OCI-LY7 (cell line): Measurements from ENCODE around the gene IGF2BP2. TPM values are rescaled to one million over a fixed set of nuclear protein-coding genes. Genes with fewer than 3 reads are reported as not detected.

Source experiments
- BruUV-seq: library from RNA; stranded (reverse); fragments of 400-500 nt; replicated peaks from 2 replicates; lab custom pipeline; 2021; lab: Mats Ljungman, UMichigan
- CTCF ChIA-PET: fragments of 300-600 bp; sonication (Branson Sonifier 250); formaldehyde crosslinking; loops from one replicate; lab custom pipeline; 2022; ENCODE audit warnings: antibody characterized with exemption; ENCODE audit not compliant: unreplicated experiment; lab: Charles Lee
- POLR2A ChIA-PET: fragments of 300-600 bp; sonication (Branson Sonifier 250); formaldehyde crosslinking; loops from one replicate; lab custom pipeline; 2022; ENCODE audit warnings: antibody characterized with exemption; lab: Charles Lee
- DNase-seq: peaks from one replicate; pipeline ENCODE4 v3.0.0-alpha.2; 2015; ENCODE audit warnings: low spot score
- H2AFZ ChIP-seq: fragments of 200-600 bp; sonication (generic), shearing (Covaris generic); 2 replicates; pipeline ENCODE4 v1.6.1; 2014; ENCODE audit warnings: mild to moderate bottlenecking, antibody characterized with exemption, low read length, moderate library complexity
- H3K27ac ChIP-seq: fragments of 200-600 bp; sonication (generic); 2 replicates; pipeline ENCODE4 v1.5.1; 2014; ENCODE audit warnings: mixed run types, low read depth, mild to moderate bottlenecking, moderate library complexity, low read length, inconsistent platforms; ENCODE audit not compliant: poor library complexity, severe bottlenecking
- H3K36me3 ChIP-seq: fragments of 200-600 bp; sonication (generic); 2 replicates; pipeline ENCODE4 v1.6.1; 2014; ENCODE audit warnings: mild to moderate bottlenecking, antibody characterized with exemption, low read length, moderate library complexity, mixed read lengths; ENCODE audit not compliant: insufficient read depth
- H3K4me1 ChIP-seq: fragments of 200-600 bp; sonication (generic); 2 replicates; pipeline ENCODE4 v1.5.1; 2014; ENCODE audit warnings: mild to moderate bottlenecking, low read length; ENCODE audit not compliant: insufficient read depth, poor library complexity, severe bottlenecking
- H3K4me2 ChIP-seq: fragments of 200-600 bp; sonication (generic); 2 replicates; pipeline ENCODE4 v1.6.1; 2014; ENCODE audit warnings: mild to moderate bottlenecking, low read length
- H3K4me3 ChIP-seq: fragments of 200-600 bp; sonication (generic); 2 replicates; pipeline ENCODE4 v1.5.1; 2014; ENCODE audit warnings: mild to moderate bottlenecking, low read depth, low read length; ENCODE audit not compliant: poor library complexity, severe bottlenecking
- H3K79me2 ChIP-seq: fragments of 200-600 bp; sonication (generic); 2 replicates; pipeline ENCODE4 v1.6.1; 2016; ENCODE audit warnings: low read depth, mild to moderate bottlenecking, low read length, moderate library complexity, mixed read lengths; ENCODE audit not compliant: insufficient read depth
- H3K9me2 ChIP-seq: fragments of 200-600 bp; sonication (generic); 2 replicates; pipeline ENCODE4 v1.6.1; 2016; ENCODE audit warnings: mild to moderate bottlenecking, low read length, mixed read lengths; ENCODE audit not compliant: insufficient read depth
- H3K9me3 ChIP-seq: fragments of 200-600 bp; sonication (generic); 2 replicates; pipeline ENCODE4 v1.6.1; 2014; ENCODE audit warnings: mild to moderate bottlenecking, mixed run types, low read length, mixed read lengths
- H4K20me1 ChIP-seq: fragments of 200-600 bp; sonication (generic); 2 replicates; pipeline ENCODE4 v1.6.1; 2014; ENCODE audit warnings: mild to moderate bottlenecking, antibody characterized with exemption, low read length, moderate library complexity, mixed read lengths; ENCODE audit not compliant: insufficient read depth
- CTCF ChIP-seq: fragments of 200-600 bp; sonication (generic); conservative IDR thresholded peaks from 2 replicates; pipeline ENCODE4 v1.5.1; 2014; ENCODE audit warnings: mild to moderate bottlenecking, antibody characterized with exemption, low read length, moderate library complexity, mixed read lengths
- EZH2phosphoT487 ChIP-seq: fragments of 200-600 bp; sonication (generic); IDR thresholded peaks from 2 replicates; pipeline ENCODE4 v1.6.1; 2018; ENCODE audit warnings: low read depth, borderline replicate concordance, mild to moderate bottlenecking, mixed run types, antibody characterized with exemption, low read length, moderate library complexity, mixed read lengths
- intact Hi-C: fragments of 100-400 bp; cut with micrococcal nuclease; formaldehyde crosslinking; loops from one replicate; pipeline ENCODE4 v1.10.0; 2022; ENCODE audit not compliant: unreplicated experiment
- total RNA-seq, 2 experiments: library from RNA; depleted of rRNA in 1 of 2; stranded (reverse); fragments of >200 nt in 1 of 2; shearing (Covaris generic) in 1 of 2; gene quantifications; 2 replicates each; pipeline ENCODE4 v1.2.3, GENCODE V29; 2014 to 2022

IGF2BP2 gene
- total RNA-seq, 2 experiments from 2014 or later, result not detected

GRCh38 chr3:185685231-185686035 is 139.4 kb downstream of the IGF2BP2 start:
- Histone ChIP-seq H3K9me3 (no peaks in the 10 kb centered on the region), H3K79me2 (no peaks in the 10 kb centered on the region), H3K4me3 (no peak overlapping the region), H3K27ac (no peak overlapping the region), H3K36me3 (no peaks in the 10 kb centered on the region), H4K20me1 (no peaks in the 10 kb centered on the region), H3K9me2 (no peaks in the 10 kb centered on the region), H3K4me2 (no peak overlapping the region), H3K4me1 (no peaks in the 10 kb centered on the region), H2AFZ (no peak overlapping the region)
- intact Hi-C loops, result no loop called here
- ChIA-PET POLR2A (interaction anchor here (0.7 kb wide), 1 partner anchor 205 kb away, joined by 5 read pairs; no protein-coding TSS in a partner anchor), CTCF (no interaction called here)
- no peak for DNase-seq
- no TSS peak for BruUV-seq
- TF ChIP-seq CTCF (no peak), EZH2phosphoT487 (no peak)

DNA sequence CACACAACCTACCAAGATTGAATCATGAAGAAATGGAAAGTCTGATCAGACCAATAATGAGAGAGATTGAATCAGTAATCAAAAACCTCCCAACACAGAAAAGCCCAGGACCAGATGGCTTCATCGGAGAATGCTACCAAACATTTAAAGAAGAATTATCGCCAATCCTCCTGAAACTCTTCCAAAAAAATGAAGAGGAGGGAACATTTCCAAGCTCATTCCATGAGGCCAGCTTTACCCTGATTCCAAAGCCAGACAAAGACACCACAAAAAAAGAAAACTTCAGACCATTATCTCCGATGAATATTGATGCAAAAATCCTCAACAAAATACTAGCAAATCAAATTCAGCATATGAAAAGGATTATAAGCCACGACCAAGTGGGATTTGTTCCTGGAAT is 144.6 kb downstream of the IGF2BP2 start:
- H3K4me2 ChIP-seq, result no peak overlapping the region
- no peak overlapping the region for H3K4me3 ChIP-seq
- H3K4me1 ChIP-seq, result no peaks in the 10 kb centered on the region
- TF ChIP-seq EZH2phosphoT487 (no peak), CTCF (no peak)
- no peaks in the 10 kb centered on the region for H3K9me3 ChIP-seq
- no TSS peak for BruUV-seq
- CTCF ChIA-PET, result no interaction called here
- H2AFZ ChIP-seq, result no peak overlapping the region
- no peaks in the 10 kb centered on the region for H3K36me3 ChIP-seq
- POLR2A ChIA-PET, result interaction anchor here (0.6 kb wide), 1 partner anchor 92 kb away, joined by 5 read pairs; no protein-coding TSS in a partner anchor
- H4K20me1 ChIP-seq, result no peaks in the 10 kb centered on the region
- no peaks in the 10 kb centered on the region for H3K79me2 ChIP-seq
- H3K9me2 ChIP-seq, result no peaks in the 10 kb centered on the region
- no peak overlapping the region for H3K27ac ChIP-seq
- intact Hi-C loops, result no loop called here
- no peak for DNase-seq

DNA sequence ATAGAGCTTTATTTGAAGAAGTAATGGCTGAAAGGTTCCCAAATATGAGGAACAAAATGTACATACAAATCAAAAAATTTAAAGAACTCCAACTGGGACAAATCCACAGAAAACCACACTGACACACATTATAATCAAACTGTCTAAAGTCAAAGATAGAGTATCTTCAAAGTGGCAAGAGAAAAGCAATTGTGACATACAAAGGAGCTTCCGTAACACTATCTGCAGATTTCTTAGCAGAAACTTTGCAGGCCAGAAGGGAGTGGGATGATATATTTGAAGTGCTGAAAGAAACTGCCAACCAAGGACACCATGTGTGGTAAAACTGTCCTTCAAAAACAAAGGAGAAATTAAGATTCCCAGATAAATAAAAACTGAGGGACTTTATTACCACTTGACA is 146.8 kb downstream of the IGF2BP2 start:
- Histone ChIP-seq H3K9me2 (no peaks in the 10 kb centered on the region), H3K27ac (no peak overlapping the region), H3K36me3 (no peaks in the 10 kb centered on the region), H3K4me3 (no peak overlapping the region), H2AFZ (no peak overlapping the region), H3K4me2 (no peak overlapping the region), H3K9me3 (no peaks in the 10 kb centered on the region), H3K79me2 (no peaks in the 10 kb centered on the region), H3K4me1 (no peaks in the 10 kb centered on the region), H4K20me1 (no peaks in the 10 kb centered on the region)
- TF ChIP-seq EZH2phosphoT487 (no peak), CTCF (no peak)
- no peak for DNase-seq
- intact Hi-C loops, result loop anchor here (5.0 kb wide), 1 partner anchor 89 kb away; no protein-coding TSS in a partner anchor
- no TSS peak for BruUV-seq
- ChIA-PET CTCF (no interaction called here), POLR2A (no interaction called here)
